HFFc6 (cell line): ENCODE measurements around the gene TMEM132D. TPM values are rescaled to one million over a fixed set of nuclear protein-coding genes. Genes with fewer than 3 reads are reported as not detected.

Experiments
- DNase-seq: peaks from one replicate; pipeline ENCODE4 v3.0.0-alpha.2; 2018
- H3K27ac Mint-ChIP-seq: 2 replicates; pipeline ENCODE4 v1.8.0; 2020; ENCODE audit warnings: mild to moderate bottlenecking, mixed read lengths
- H3K27me3 Mint-ChIP-seq: 2 replicates; pipeline ENCODE4 v1.8.0; 2021; ENCODE audit warnings: mild to moderate bottlenecking, moderate library complexity, mixed read lengths; ENCODE audit not compliant: insufficient read depth
- H3K36me3 Mint-ChIP-seq: 2 replicates; pipeline ENCODE4 v1.8.0; 2021; ENCODE audit warnings: low read depth, mixed read lengths
- H3K4me1 Mint-ChIP-seq: 2 replicates; pipeline ENCODE4 v1.8.0; 2020; ENCODE audit warnings: low read depth, mixed read lengths
- H3K4me3 Mint-ChIP-seq: 2 replicates; pipeline ENCODE4 v1.8.0; 2020; ENCODE audit warnings: mild to moderate bottlenecking, moderate library complexity, mixed read lengths
- H3K9me3 Mint-ChIP-seq: 2 replicates; pipeline ENCODE4 v1.8.0; 2020; ENCODE audit warnings: mild to moderate bottlenecking, mixed read lengths
- CTCF ChIP-seq: fragments of 200-600 bp; sonication (generic); IDR thresholded peaks from 2 replicates; pipeline ENCODE4 v1.5.0; 2021; ENCODE audit warnings: antibody characterized with exemption, mild to moderate bottlenecking
- total RNA-seq, 6 experiments: library from RNA; stranded (reverse); fragmentation: NEBNext Ultra II Directional; extraction: Animal tissue kit (Norgen Biotek cat#: 25700); gene quantifications; 2 replicates in 1 of 6; 3 replicates in 5 of 6; pipeline ENCODE4 v1.2.3, GENCODE V29; 2021

The TMEM132D gene
- total RNA-seq, 6 experiments from 2014 or later, result not detected

DNA sequence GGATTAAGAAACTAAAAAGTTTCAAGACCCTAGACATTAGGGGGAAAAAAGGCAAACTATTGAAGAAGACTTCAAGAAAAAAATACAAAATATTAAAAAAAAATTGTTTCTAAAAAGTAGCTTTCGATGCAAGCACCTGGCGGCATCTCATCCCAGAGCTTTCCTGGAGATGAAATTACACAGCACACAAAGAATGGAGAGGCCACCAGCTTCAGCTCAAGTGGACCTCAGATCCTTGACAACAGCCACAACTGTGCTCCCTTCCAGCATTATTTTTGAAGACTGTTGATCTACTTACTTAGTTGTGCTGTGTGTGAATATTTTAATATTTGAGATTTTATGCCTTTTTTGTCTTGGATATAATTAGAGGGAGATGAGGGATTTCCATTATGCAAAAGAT, 571.5 kb downstream of the TMEM132D start:
- Mint-ChIP-seq H3K27me3 (no peaks in the 10 kb centered on the region; the same call in 1 of the 2 replicates), H3K9me3 (peaks cover 77% of the 10 kb centered on the region), H3K4me3 (no peak overlapping the region), H3K36me3 (0 out of 2 replicates have a peak, but pooled peaks cover 3% of the 10 kb centered on the region), H3K27ac (no peak overlapping the region), H3K4me1 (no peaks in the 10 kb centered on the region)
- TF ChIP-seq CTCF, result no peak
- no peak for DNase-seq

GRCh38 chr12:129331356-129332085, 572.3 kb downstream of the TMEM132D start:
- TF ChIP-seq CTCF, result no peak
- H3K27me3 Mint-ChIP-seq, result peaks cover 1% of the 10 kb centered on the region; the same call in 1 of the 2 replicates
- H3K4me1 Mint-ChIP-seq, result no peaks in the 10 kb centered on the region
- H3K9me3 Mint-ChIP-seq, result peaks cover 74% of the 10 kb centered on the region
- no peak for DNase-seq
- no peak overlapping the region for H3K4me3 Mint-ChIP-seq
- no peak overlapping the region for H3K27ac Mint-ChIP-seq
- H3K36me3 Mint-ChIP-seq, result 0 out of 2 replicates have a peak, but pooled peaks cover 3% of the 10 kb centered on the region

- no peak for TF ChIP-seq CTCF
- Mint-ChIP-seq H3K36me3 (0 out of 2 replicates have a peak, but pooled peaks cover 3% of the 10 kb centered on the region), H3K27ac (no peak overlapping the region), H3K9me3 (peaks cover 73% of the 10 kb centered on the region), H3K4me3 (no peak overlapping the region), H3K27me3 (0 out of 2 replicates have a peak, but pooled peaks cover 1% of the 10 kb centered on the region), H3K4me1 (no peaks in the 10 kb centered on the region)
- DNase-seq, result no peak
These were observed 575.6 kb downstream of the TMEM132D start for GRCh38 chr12:129328235-129328634.

DNA sequence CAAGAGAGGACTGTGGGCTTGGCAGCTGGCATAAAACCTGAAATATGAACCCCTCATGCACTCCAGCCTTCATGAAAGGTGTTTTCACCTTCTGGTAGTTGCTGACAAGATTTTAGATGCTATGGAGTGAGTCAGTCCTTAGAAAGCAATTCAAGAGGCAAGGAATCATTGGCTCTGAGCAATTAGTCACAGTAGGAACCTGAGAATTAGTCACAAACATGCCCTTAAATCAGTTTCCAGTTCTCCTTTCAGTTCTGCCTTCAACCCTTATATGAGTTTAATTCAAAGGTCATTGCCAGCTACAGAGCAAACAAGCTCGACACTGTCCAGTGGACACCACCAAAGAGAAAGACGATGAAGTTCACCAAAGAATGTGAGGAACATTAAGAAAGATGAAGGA, 578.3 kb downstream of the TMEM132D start:
- no peak for DNase-seq
- Mint-ChIP-seq H3K9me3 (peaks cover 71% of the 10 kb centered on the region), H3K36me3 (no peaks in the 10 kb centered on the region), H3K4me1 (no peaks in the 10 kb centered on the region), H3K4me3 (no peak overlapping the region), H3K27me3 (peaks cover 1% of the 10 kb centered on the region; the same call in 1 of the 2 replicates), H3K27ac (no peak overlapping the region)
- TF ChIP-seq CTCF, result no peak

DNA sequence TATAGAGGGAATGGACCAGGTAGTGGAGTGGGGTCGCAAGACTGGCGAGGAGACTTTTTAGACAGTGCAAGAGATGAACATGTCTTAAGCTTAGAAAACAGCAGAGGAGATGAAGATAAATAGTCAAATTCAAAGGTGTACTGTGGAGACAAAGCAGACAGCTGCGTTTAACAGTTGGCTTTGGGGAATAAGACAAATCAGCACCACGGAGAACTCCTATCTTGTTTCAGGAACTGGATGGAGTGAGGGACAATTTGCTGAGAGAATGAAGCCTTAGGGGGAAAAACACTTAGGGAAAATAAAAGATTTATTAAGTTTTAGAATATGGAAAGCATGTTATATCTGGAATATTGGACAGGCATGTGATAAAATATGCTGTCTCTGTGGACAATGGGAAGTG, 591.8 kb downstream of the TMEM132D start:
- Mint-ChIP-seq H3K27ac (no peak overlapping the region), H3K4me1 (no peaks in the 10 kb centered on the region), H3K36me3 (peaks cover 5% of the 10 kb centered on the region; the same call in 1 of the 2 replicates), H3K4me3 (no peak overlapping the region), H3K9me3 (peaks cover 87% of the 10 kb centered on the region), H3K27me3 (no peaks in the 10 kb centered on the region)
- no peak for TF ChIP-seq CTCF
- no peak for DNase-seq
